ENCODE measurements around the gene PPARD.

DNA sequence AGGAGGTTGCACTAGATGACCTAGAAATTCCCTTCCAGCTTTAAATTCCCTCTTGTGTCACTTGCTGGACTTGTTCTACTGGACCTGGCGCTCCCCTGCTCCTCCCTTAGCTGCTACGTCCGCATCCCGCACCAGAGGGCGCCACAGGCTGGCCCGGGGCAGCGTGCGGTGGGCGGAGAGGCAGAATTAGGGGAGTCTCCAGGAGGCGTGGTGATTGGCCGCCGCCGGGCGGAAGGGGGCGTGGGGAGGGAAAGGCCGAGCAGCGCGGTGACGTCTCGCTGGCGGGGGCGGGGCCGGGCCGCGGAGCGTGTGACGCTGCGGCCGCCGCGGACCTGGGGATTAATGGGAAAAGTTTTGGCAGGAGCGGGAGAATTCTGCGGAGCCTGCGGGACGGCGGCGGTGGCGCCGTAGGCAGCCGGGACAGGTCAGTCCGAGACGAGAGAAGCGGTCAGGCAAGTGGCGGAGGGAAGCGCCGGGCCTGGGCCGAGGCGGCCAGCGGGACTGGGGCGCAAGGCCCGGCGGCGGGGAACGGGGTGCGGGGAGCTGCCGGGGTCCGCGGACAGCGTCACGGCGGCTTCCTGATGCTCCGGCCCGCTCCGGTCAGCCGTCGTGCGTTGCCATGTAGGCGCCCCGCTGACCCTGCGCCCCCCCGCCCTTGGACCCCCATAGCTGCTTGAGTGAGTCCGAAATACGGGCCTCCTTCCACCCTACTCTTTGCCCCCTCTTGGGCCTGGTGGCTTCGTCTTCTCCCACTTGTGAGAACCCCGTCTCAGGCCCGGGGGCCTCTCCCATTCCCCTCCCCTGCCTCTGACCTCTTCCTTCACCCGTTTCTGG, at the start of gene PPARD:
- TF ChIP-seq TAF1 (IDR thresholded peaks at IDR 0.05; ENCODE audit: low read depth), result peak; percentile 67
- TF ChIP-seq CREB1 (IDR thresholded peaks at IDR 0.05; ENCODE audit: low read depth), result peak; percentile 69
- TF ChIP-seq RAD21 (IDR thresholded peaks at IDR 0.05; ENCODE audit: low read depth), result peak; percentile 99
- TF ChIP-seq, protein P1, sequence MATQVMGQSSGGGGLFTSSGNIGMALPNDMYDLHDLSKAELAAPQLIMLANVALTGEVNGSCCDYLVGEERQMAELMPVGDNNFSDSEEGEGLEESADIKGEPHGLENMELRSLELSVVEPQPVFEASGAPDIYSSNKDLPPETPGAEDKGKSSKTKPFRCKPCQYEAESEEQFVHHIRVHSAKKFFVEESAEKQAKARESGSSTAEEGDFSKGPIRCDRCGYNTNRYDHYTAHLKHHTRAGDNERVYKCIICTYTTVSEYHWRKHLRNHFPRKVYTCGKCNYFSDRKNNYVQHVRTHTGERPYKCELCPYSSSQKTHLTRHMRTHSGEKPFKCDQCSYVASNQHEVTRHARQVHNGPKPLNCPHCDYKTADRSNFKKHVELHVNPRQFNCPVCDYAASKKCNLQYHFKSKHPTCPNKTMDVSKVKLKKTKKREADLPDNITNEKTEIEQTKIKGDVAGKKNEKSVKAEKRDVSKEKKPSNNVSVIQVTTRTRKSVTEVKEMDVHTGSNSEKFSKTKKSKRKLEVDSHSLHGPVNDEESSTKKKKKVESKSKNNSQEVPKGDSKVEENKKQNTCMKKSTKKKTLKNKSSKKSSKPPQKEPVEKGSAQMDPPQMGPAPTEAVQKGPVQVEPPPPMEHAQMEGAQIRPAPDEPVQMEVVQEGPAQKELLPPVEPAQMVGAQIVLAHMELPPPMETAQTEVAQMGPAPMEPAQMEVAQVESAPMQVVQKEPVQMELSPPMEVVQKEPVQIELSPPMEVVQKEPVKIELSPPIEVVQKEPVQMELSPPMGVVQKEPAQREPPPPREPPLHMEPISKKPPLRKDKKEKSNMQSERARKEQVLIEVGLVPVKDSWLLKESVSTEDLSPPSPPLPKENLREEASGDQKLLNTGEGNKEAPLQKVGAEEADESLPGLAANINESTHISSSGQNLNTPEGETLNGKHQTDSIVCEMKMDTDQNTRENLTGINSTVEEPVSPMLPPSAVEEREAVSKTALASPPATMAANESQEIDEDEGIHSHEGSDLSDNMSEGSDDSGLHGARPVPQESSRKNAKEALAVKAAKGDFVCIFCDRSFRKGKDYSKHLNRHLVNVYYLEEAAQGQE (IDR thresholded peaks at IDR 0.05; ENCODE audit: low read depth), result no peak
- TF ChIP-seq, protein P2, sequence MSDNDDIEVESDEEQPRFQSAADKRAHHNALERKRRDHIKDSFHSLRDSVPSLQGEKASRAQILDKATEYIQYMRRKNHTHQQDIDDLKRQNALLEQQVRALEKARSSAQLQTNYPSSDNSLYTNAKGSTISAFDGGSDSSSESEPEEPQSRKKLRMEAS (IDR thresholded peaks at IDR 0.05), result peak; percentile 76
- 0 out of 2 replicates have a peak, but pooled peaks have one; percentile 52 for TF ChIP-seq YY1 (IDR thresholded peaks at IDR 0.05; ENCODE audit: low read depth)
- peak; percentile 84 for TF ChIP-seq EGR1 (IDR thresholded peaks at IDR 0.05)
- peak; percentile 31; the same call in 1 of the 2 replicates for TF ChIP-seq CEBPB (IDR thresholded peaks at IDR 0.05)
- TF ChIP-seq FOXM1 (IDR thresholded peaks at IDR 0.05; ENCODE audit: borderline replicate concordance, low read depth), result peak; percentile 54; the same call in 1 of the 2 replicates
- TF ChIP-seq NFIC (IDR thresholded peaks at IDR 0.05), result peak; percentile 55; the same call in 1 of the 2 replicates
- no peak for TF ChIP-seq EP300 (IDR thresholded peaks at IDR 0.05; ENCODE audit: borderline replicate concordance)
